Measurements from ENCODE around the gene RNF11.

DNA sequence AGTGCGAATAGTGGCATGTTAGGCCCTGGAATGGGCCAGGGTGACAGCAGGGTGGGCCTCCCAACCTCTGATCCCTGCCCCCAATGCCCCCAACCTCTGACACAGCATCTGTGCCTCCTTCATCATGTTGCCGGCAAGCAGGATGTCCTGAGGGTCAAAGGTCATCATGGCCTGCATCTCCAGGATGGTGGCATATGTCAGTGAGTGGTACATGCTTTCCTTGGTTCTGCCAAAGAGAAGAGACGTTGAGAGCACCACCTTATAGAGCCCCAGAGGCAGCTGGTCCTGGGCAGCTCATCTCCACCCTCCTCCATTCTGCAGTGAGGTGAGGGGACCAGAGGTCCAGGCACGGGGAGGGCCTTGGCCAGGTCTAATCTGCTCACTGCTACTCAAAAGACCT is 76.6 kb downstream of the RNF11 start:
- TF ChIP-seq, protein P1, sequence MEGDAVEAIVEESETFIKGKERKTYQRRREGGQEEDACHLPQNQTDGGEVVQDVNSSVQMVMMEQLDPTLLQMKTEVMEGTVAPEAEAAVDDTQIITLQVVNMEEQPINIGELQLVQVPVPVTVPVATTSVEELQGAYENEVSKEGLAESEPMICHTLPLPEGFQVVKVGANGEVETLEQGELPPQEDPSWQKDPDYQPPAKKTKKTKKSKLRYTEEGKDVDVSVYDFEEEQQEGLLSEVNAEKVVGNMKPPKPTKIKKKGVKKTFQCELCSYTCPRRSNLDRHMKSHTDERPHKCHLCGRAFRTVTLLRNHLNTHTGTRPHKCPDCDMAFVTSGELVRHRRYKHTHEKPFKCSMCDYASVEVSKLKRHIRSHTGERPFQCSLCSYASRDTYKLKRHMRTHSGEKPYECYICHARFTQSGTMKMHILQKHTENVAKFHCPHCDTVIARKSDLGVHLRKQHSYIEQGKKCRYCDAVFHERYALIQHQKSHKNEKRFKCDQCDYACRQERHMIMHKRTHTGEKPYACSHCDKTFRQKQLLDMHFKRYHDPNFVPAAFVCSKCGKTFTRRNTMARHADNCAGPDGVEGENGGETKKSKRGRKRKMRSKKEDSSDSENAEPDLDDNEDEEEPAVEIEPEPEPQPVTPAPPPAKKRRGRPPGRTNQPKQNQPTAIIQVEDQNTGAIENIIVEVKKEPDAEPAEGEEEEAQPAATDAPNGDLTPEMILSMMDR (IDR thresholded peaks at IDR 0.05), result no peak
- TF ChIP-seq POLR2A (IDR thresholded peaks at IDR 0.05), result no peak
